Natural killer cell (primary cell): ENCODE results near the gene ACTN4. TPM values are rescaled to one million over a fixed set of nuclear protein-coding genes. Genes with fewer than 3 reads are reported as not detected.

Experiments used
- ATAC-seq, 3 donors: fragments of 150-1000 bp in 2 of 3; fragments of 200-7000 bp in 1 of 3; cut with Tn5 transposase; 1 replicate in 1 of 3; 2 replicates in 2 of 3; pipeline ENCODE4 v1.10.0; 2021; ENCODE audit warnings: mild to moderate bottlenecking in 2 of 3, moderate library complexity in 2 of 3
- DNase-seq, 2 donors: peaks; one replicate each; pipeline versions ENCODE4 v3.0.0 to v3.0.0-alpha.2; 2013 to 2021; ENCODE audit warnings: mixed read lengths in 1 of 2
- H3K27ac ChIP-seq: one replicate; pipeline ENCODE4 v1.5.1; 2013; ENCODE audit warnings: mild to moderate bottlenecking, low read length
- H3K27me3 ChIP-seq: one replicate; pipeline ENCODE4 v1.6.1; 2013; ENCODE audit warnings: low read length; ENCODE audit not compliant: control insufficient read depth, insufficient read depth
- H3K36me3 ChIP-seq: one replicate; pipeline ENCODE4 v1.6.1; 2013; ENCODE audit warnings: low read length; ENCODE audit not compliant: control insufficient read depth, insufficient read depth
- H3K4me1 ChIP-seq: one replicate; pipeline ENCODE4 v1.6.1; 2013; ENCODE audit warnings: low read length; ENCODE audit not compliant: control insufficient read depth, insufficient read depth
- H3K4me3 ChIP-seq: one replicate; pipeline ENCODE4 v1.5.1; 2013; ENCODE audit warnings: low read length
- H3K9me3 ChIP-seq: one replicate; pipeline ENCODE4 v1.6.1; 2013; ENCODE audit warnings: low read length; ENCODE audit not compliant: control insufficient read depth, insufficient read depth
- H3K27ac Mint-ChIP-seq, 2 donors: one replicate each; pipeline ENCODE4 v1.8.0; 2022; ENCODE audit warnings: mild to moderate bottlenecking in 2 of 2, mixed read lengths in 2 of 2, moderate library complexity in 1 of 2
- H3K27me3 Mint-ChIP-seq, 2 donors: one replicate each; pipeline ENCODE4 v1.8.0; 2022; ENCODE audit warnings: low read depth in 2 of 2, mixed read lengths in 2 of 2
- H3K36me3 Mint-ChIP-seq: one replicate; pipeline ENCODE4 v1.8.0; 2022; ENCODE audit warnings: mixed read lengths
- H3K4me1 Mint-ChIP-seq, 2 donors: one replicate each; pipeline ENCODE4 v1.8.0; 2022; ENCODE audit warnings: mixed read lengths in 2 of 2
- H3K4me3 Mint-ChIP-seq: one replicate; pipeline ENCODE4 v1.8.0; 2022; ENCODE audit warnings: mild to moderate bottlenecking, moderate library complexity, mixed read lengths
- H3K9me3 Mint-ChIP-seq, 2 donors: one replicate each; pipeline ENCODE4 v1.8.0; 2022; ENCODE audit warnings: mixed read lengths in 2 of 2
- CTCF ChIP-seq: fragments of 200-600 bp; IDR thresholded peaks from one replicate; pipeline ENCODE4 v1.8.0; 2022; ENCODE audit warnings: antibody characterized with exemption
- WGBS: methylation state at CpG from one replicate; pipeline ENCODE4 v1.1.7; 2013; ENCODE audit warnings: missing lambda C conversion rate; ENCODE audit not compliant: insufficient coverage; 5-methylcytosine and 5-hydroxymethylcytosine counted together
- intact Hi-C: fragments of 100-400 bp; cut with micrococcal nuclease; formaldehyde crosslinking; loops from one replicate; pipeline ENCODE4 v1.14.2; 2022
- total RNA-seq, 4 donors: library from RNA; stranded (reverse); fragments of 120-200 nt in 1 of 4; gene quantifications; one replicate each; pipeline versions ENCODE4 v1.2.3 to v1.2.4, GENCODE V29; 2013 to 2022

The ACTN4 gene
- total RNA-seq, 3 donors from 2014 or later (not counting 1 experiment from before 2014, with no cell fraction given) = 443 to 595 (median 541) TPM

GRCh38 chr19:38734426-38735256 lies 87.2 kb downstream of the ACTN4 start:
- H3K9me3 ChIP-seq = no peaks in the 10 kb centered on the region
- Mint-ChIP-seq H3K27ac (peak overlapping the region; percentile 86 to 95), H3K9me3 (no peaks in the 10 kb centered on the region), H3K4me3 (peak overlapping the region; percentile 87), H3K27me3 (no peaks in the 10 kb centered on the region), H3K4me1 (peaks cover 72 to 82% of the 10 kb centered on the region in 2 donors), H3K36me3 (peaks cover 6% of the 10 kb centered on the region)
- intact Hi-C loops = loop anchor here (1.0 to 10.0 kb wide), 3 partner anchors 37 to 196 kb away; partner anchors contain the start of genes MRPS12 and SARS2
- peak; percentile 49 to 76 for DNase-seq
- H3K36me3 ChIP-seq = peaks cover 23% of the 10 kb centered on the region
- 3% methylated on average over 13 of the region's 13 CpGs for whole genome bisulfite sequencing
- peaks cover 80% of the 10 kb centered on the region for H3K4me1 ChIP-seq
- no peaks in the 10 kb centered on the region for H3K27me3 ChIP-seq
- H3K27ac ChIP-seq = peak overlapping the region; percentile 78
- H3K4me3 ChIP-seq = peak overlapping the region; percentile 72
- TF ChIP-seq CTCF = no peak
- peak; percentile 41 to 52 (median 43) for ATAC-seq

- Histone ChIP-seq H3K4me3 (peak overlapping the region; percentile 72), H3K36me3 (peaks cover 20% of the 10 kb centered on the region), H3K9me3 (no peaks in the 10 kb centered on the region), H3K27me3 (no peaks in the 10 kb centered on the region), H3K27ac (peak overlapping the region; percentile 78), H3K4me1 (peaks cover 83% of the 10 kb centered on the region)
- H3K9me3 Mint-ChIP-seq = no peaks in the 10 kb centered on the region
- H3K27me3 Mint-ChIP-seq = no peaks in the 10 kb centered on the region
- H3K27ac Mint-ChIP-seq = peak overlapping the region; percentile 86 to 95
- ATAC-seq (peak in 1 of 3 donors; percentile 26), DNase-seq (peak; percentile 48 to 68)
- peaks cover 4% of the 10 kb centered on the region for H3K36me3 Mint-ChIP-seq
- H3K4me1 Mint-ChIP-seq = peaks cover 68 to 81% of the 10 kb centered on the region in 2 donors
- H3K4me3 Mint-ChIP-seq = peak overlapping the region; percentile 87
- TF ChIP-seq CTCF = no peak
- intact Hi-C loops = loop anchor here (10.0 kb wide), 1 partner anchor 130 kb away; no protein-coding TSS in a partner anchor
- 10% methylated on average over 9 of the region's 18 CpGs for WGBS
Observed at GRCh38 chr19:38735257-38735686, 87.8 kb downstream of the ACTN4 start.

GRCh38 chr19:38736036-38736412 lies 88.6 kb downstream of the ACTN4 start:
- Histone ChIP-seq H3K4me3 (peak overlapping the region; percentile 21), H3K4me1 (peaks cover 82% of the 10 kb centered on the region), H3K27me3 (no peaks in the 10 kb centered on the region), H3K36me3 (peaks cover 12% of the 10 kb centered on the region), H3K27ac (peak overlapping the region; percentile 48), H3K9me3 (no peaks in the 10 kb centered on the region)
- under 1% methylated on average over 42 of the region's 42 CpGs for WGBS
- Mint-ChIP-seq H3K4me3 (peak overlapping the region; percentile 85), H3K4me1 (peaks cover 64 to 83% of the 10 kb centered on the region in 2 donors), H3K36me3 (no peaks in the 10 kb centered on the region), H3K9me3 (no peaks in the 10 kb centered on the region), H3K27ac (peak overlapping the region; percentile 86 to 95), H3K27me3 (no peaks in the 10 kb centered on the region)
- TF ChIP-seq CTCF = no peak
- intact Hi-C loops = loop anchor here (10.0 kb wide), 1 partner anchor 129 kb away; no protein-coding TSS in a partner anchor
- peak; percentile 52 to 67 (median 66) for ATAC-seq
- DNase-seq = peak; percentile 58 to 85
